GM12878 (cell line): Measurements from ENCODE around the gene SMIM21. TPM values are rescaled to one million over a fixed set of nuclear protein-coding genes. Genes with fewer than 3 reads are reported as not detected.

Experiments used
- ATAC-seq: fragments of 200-7000 bp; cut with Tn5 transposase; 3 replicates; pipeline ENCODE4 v1.9.1; 2020; ENCODE audit warnings: mild to moderate bottlenecking, moderate library complexity
- BruUV-seq: library from RNA; stranded (reverse); fragments of 400-500 nt; replicated peaks from 2 replicates; lab custom pipeline; 2021; lab: Mats Ljungman, UMichigan
- CTCF ChIA-PET: fragments of 300-600 bp; sonication (Branson Sonifier 250); formaldehyde crosslinking; extraction: SDS; loops from one replicate; lab custom pipeline; 2021; ENCODE audit warnings: inconsistent platforms; lab: Yijun Ruan, JAX
- POLR2A ChIA-PET: fragments of 350-600 bp; formaldehyde crosslinking; extraction: SDS; loops from one replicate; lab custom pipeline; 2021; ENCODE audit warnings: inconsistent platforms; lab: Charles Lee
- RAD21 ChIA-PET: fragments of 300-600 bp; sonication (Branson Sonifier 250); formaldehyde crosslinking; loops from one replicate; lab custom pipeline; 2023; ENCODE audit warnings: antibody characterized with exemption; ENCODE audit not compliant: unreplicated experiment; lab: Charles Lee
- SMC1A ChIA-PET: fragments of 300-600 bp; sonication (Branson Sonifier 250); formaldehyde crosslinking; loops from one replicate; lab custom pipeline; 2023; ENCODE audit not compliant: unreplicated experiment, uncharacterized antibody; lab: Charles Lee
- DNase-seq: peaks from one replicate; pipeline ENCODE4 v3.0.0-alpha.2; 2011; ENCODE audit warnings: low read depth, low spot score
- FAIRE-seq: peaks from 3 replicates; lab custom pipeline; 2011; peaks lifted over from hg19 to GRCh38; lab: Jason Lieb, UNC
- H2AFZ ChIP-seq: 2 replicates; pipeline ENCODE4 v1.6.0; 2011; ENCODE audit warnings: low read depth, low read length, control low read depth; ENCODE audit not compliant: control insufficient read depth
- H3K27ac ChIP-seq: 2 replicates; pipeline ENCODE4 v1.5.1; 2011; ENCODE audit warnings: control low read depth; ENCODE audit not compliant: control insufficient read depth, insufficient read depth
- H3K27me3 ChIP-seq, 2 experiments: replicated peaks in 1 of 2; 2 replicates each; pipeline versions ENCODE4 v1.6.0 to v1.6.1; 2011; ENCODE audit warnings: low read length in 1 of 2; ENCODE audit not compliant: control insufficient read depth in 2 of 2, insufficient read depth in 2 of 2
- H3K36me3 ChIP-seq, 2 experiments: 2 replicates each; pipeline ENCODE4 v1.5.1; 2011; ENCODE audit warnings: low read length in 1 of 2; ENCODE audit not compliant: control insufficient read depth in 2 of 2, insufficient read depth in 2 of 2
- H3K4me1 ChIP-seq: 2 replicates; pipeline ENCODE4 v1.6.1; 2011; ENCODE audit warnings: mild to moderate bottlenecking, low read length, moderate library complexity, mixed read lengths; ENCODE audit not compliant: control insufficient read depth, insufficient read depth
- H3K4me2 ChIP-seq: 2 replicates; pipeline ENCODE4 v1.6.0; 2011; ENCODE audit warnings: control low read depth; ENCODE audit not compliant: control insufficient read depth, insufficient read depth
- H3K4me3 ChIP-seq: fragments of 200-600 bp; sonication (generic); 2 replicates; pipeline ENCODE4 v1.5.1; 2016
- H3K79me2 ChIP-seq: 2 replicates; pipeline ENCODE4 v1.6.0; 2011; ENCODE audit warnings: low read length; ENCODE audit not compliant: control insufficient read depth, insufficient read depth
- H3K9ac ChIP-seq: 2 replicates; pipeline ENCODE4 v1.8.0; 2011; ENCODE audit warnings: low read length, control low read depth, mixed read lengths; ENCODE audit not compliant: control insufficient read depth, insufficient read depth
- H3K9me3 ChIP-seq: replicated peaks from 3 replicates; pipeline ENCODE4 v1.5.1; 2011; ENCODE audit warnings: mild to moderate bottlenecking, low read length; ENCODE audit not compliant: control insufficient read depth, insufficient read depth
- H4K20me1 ChIP-seq: 2 replicates; pipeline ENCODE4 v1.6.0; 2011; ENCODE audit not compliant: control insufficient read depth, insufficient read depth
- ATF3 ChIP-seq: IDR thresholded peaks from 2 replicates; pipeline ENCODE4 v1.6.1; 2011; ENCODE audit warnings: low read depth, mild to moderate bottlenecking, low read length, moderate library complexity, borderline replicate concordance; ENCODE audit errors: extremely low read depth
- BCLAF1 ChIP-seq: fragments of 450-650 bp; IDR thresholded peaks from 2 replicates; pipeline ENCODE4 v1.6.1; 2017; ENCODE audit warnings: antibody characterized with exemption, mild to moderate bottlenecking, moderate library complexity
- CREM ChIP-seq: IDR thresholded peaks from 2 replicates; pipeline ENCODE4 v1.6.1; 2014; ENCODE audit warnings: antibody characterized with exemption, low read depth
- CTCF ChIP-seq, 3 experiments: IDR thresholded peaks in 2 of 3; conservative IDR thresholded peaks in 1 of 3; 2 replicates each; pipeline ENCODE4 v1.5.1; 2011; ENCODE audit warnings: low read depth in 3 of 3, low read length in 3 of 3, mild to moderate bottlenecking in 3 of 3, control low read depth in 2 of 3, moderate library complexity in 2 of 3, inconsistent platforms in 1 of 3, mixed read lengths in 1 of 3; ENCODE audit not compliant: control insufficient read depth in 2 of 3, insufficient read depth in 1 of 3; ENCODE audit errors: extremely low read depth in 1 of 3
- EED ChIP-seq: sonication (generic); IDR thresholded peaks from 2 replicates; pipeline ENCODE4 v1.6.1; 2016; ENCODE audit warnings: antibody characterized with exemption, low read depth
- IKZF1 ChIP-seq: fragments of 450-650 bp; conservative IDR thresholded peaks from 2 replicates; pipeline ENCODE4 v1.6.1; 2017; ENCODE audit warnings: antibody characterized with exemption, mild to moderate bottlenecking
- KAT2A ChIP-seq: conservative IDR thresholded peaks from 2 replicates; pipeline ENCODE4 v1.6.1; 2011; ENCODE audit warnings: low read depth, low read length; ENCODE audit not compliant: control insufficient read depth
- PAX8 ChIP-seq: fragments of 450-650 bp; IDR thresholded peaks from 2 replicates; pipeline ENCODE4 v1.6.1; 2017; ENCODE audit warnings: mild to moderate bottlenecking, moderate library complexity
- USF1 ChIP-seq: IDR thresholded peaks from 2 replicates; pipeline ENCODE4 v1.6.1; 2011; ENCODE audit warnings: borderline replicate concordance, low read depth, mild to moderate bottlenecking, moderate library complexity, mixed read lengths, low read length; ENCODE audit not compliant: insufficient read depth; ENCODE audit errors: extremely low read length
- YBX1 ChIP-seq: fragments of 450-650 bp; IDR thresholded peaks from 2 replicates; pipeline ENCODE4 v1.6.1; 2016; ENCODE audit warnings: antibody characterized with exemption
- ZNF622 ChIP-seq: fragments of 450-650 bp; IDR thresholded peaks from 2 replicates; pipeline ENCODE4 v1.6.1; 2017; ENCODE audit warnings: mild to moderate bottlenecking, inconsistent platforms
- ZNF687 ChIP-seq: fragments of 450-650 bp; IDR thresholded peaks from 2 replicates; pipeline ENCODE4 v1.6.1; 2017; ENCODE audit warnings: mild to moderate bottlenecking, moderate library complexity
- WGBS: methylation state at CpG from one replicate; pipeline ENCODE4 v1.1.6; 2016; ENCODE audit warnings: low lambda C conversion rate; ENCODE audit not compliant: insufficient replicate concordance, insufficient coverage; ENCODE audit errors: missing lambda C conversion rate; 5-methylcytosine and 5-hydroxymethylcytosine counted together
- in situ Hi-C: fragments of 300-500 bp; cut with MboI; formaldehyde crosslinking; loops from 9 replicates; pipeline ENCODE4 v1.14.3; 2018; ENCODE audit warnings: mixed read lengths
- intact Hi-C: fragments of 100-400 bp; cut with micrococcal nuclease; formaldehyde crosslinking; loops from one replicate; pipeline ENCODE4 v1.14.2; 2022; ENCODE audit not compliant: unreplicated experiment
- polyA plus RNA-seq, 11 experiments: library from polyadenylated mRNA; depleted of rRNA in 4 of 11; unstranded in 6 of 11; stranded (reverse) in 5 of 11; fragments of >200 nt; fragmentation: Nextera tagmentation in 4 of 11; fragmentation: Illumina TruSeq in 1 of 11; extraction: Ambion mirVana in 4 of 11; extraction: Trizol in 1 of 11; gene quantifications; 1 replicate in 1 of 11; 2 replicates in 10 of 11; pipeline versions ENCODE4 v1.2.1 to v1.2.3, GENCODE V29; 2011 to 2016; ENCODE audit warnings: inconsistent platforms in 2 of 11, missing spikeins in 2 of 11, low read depth in 1 of 11
- total RNA-seq, 4 experiments: library from RNA; depleted of rRNA in 3 of 4; stranded (reverse); fragments of >200 nt in 3 of 4; fragmentation: Illumina TruSeq in 1 of 4; extraction: Trizol in 1 of 4; gene quantifications; 2 replicates each; pipeline versions ENCODE4 v1.2.1 to v1.2.3, GENCODE V29; 2013 to 2021

Gene SMIM21
- total and polyA plus RNA-seq, 10 of the 15 experiments (the other 5 are each of a cell fraction or from before 2014, with no cell fraction given), result not detected

GRCh38 chr18:75363446-75364225, 63.9 kb downstream of the SMIM21 start:
- no peaks in the 10 kb centered on the region for H3K79me2 ChIP-seq
- RAD21 ChIA-PET, result interaction anchor here (0.6 kb wide), 1 partner anchor 50 kb away, joined by 3 read pairs; no protein-coding TSS in a partner anchor
- SMC1A ChIA-PET, result interaction anchor here (1.1 kb wide), 1 partner anchor 9 kb away, joined by 3 read pairs; no protein-coding TSS in a partner anchor
- POLR2A ChIA-PET, result interaction anchor here (0.6 kb wide), 1 partner anchor 757 kb away, joined by 8 read pairs; no protein-coding TSS in a partner anchor
- H3K27me3 ChIP-seq, result no peaks in the 10 kb centered on the region; a peak in 2 of 4 replicates
- no peaks in the 10 kb centered on the region for H4K20me1 ChIP-seq
- no peak overlapping the region for H3K4me3 ChIP-seq
- no peak overlapping the region for H3K4me2 ChIP-seq
- FAIRE-seq (no peak), DNase-seq (no peak), ATAC-seq (no peak)
- H3K27ac ChIP-seq, result no peak overlapping the region
- no peaks in the 10 kb centered on the region for H3K9me3 ChIP-seq
- in situ Hi-C loops (no loop called here), intact Hi-C loops (no loop called here)
- H3K9ac ChIP-seq, result no peak overlapping the region
- no peak overlapping the region for H2AFZ ChIP-seq
- no peaks in the 10 kb centered on the region for H3K4me1 ChIP-seq
- no TSS peak for BruUV-seq
- WGBS, result 74% methylated on average over 13 of the region's 13 CpGs
- no peaks in the 10 kb centered on the region for H3K36me3 ChIP-seq
- CTCF ChIA-PET, result no interaction called here
- TF ChIP-seq ZNF622, result no peak
- TF ChIP-seq BCLAF1, result no peak
- TF ChIP-seq IKZF1, result no peak
- no peak for TF ChIP-seq PAX8
- no peak for TF ChIP-seq EED
- no peak for TF ChIP-seq CREM
- no peak for TF ChIP-seq YBX1
- no peak for TF ChIP-seq CTCF (IDR thresholded peaks at IDR 0.05 in 2 of 3, conservative IDR thresholded peaks at IDR 0.05 in 1 of 3; ENCODE audit: control insufficient read depth in 2 of 3, extremely low read depth in 1 of 3, insufficient read depth in 1 of 3, low read depth in 3 of 3, low read length in 3 of 3)
- TF ChIP-seq ZNF687, result no peak
- no peak for TF ChIP-seq ATF3
- no peak for TF ChIP-seq USF1
- no peak for TF ChIP-seq KAT2A
